Suprapubic skin (tissue), 4 donors: Measurements from ENCODE around the gene RNPS1. TPM values are rescaled to one million over a fixed set of nuclear protein-coding genes. Genes with fewer than 3 reads are reported as not detected.

Experiments
- DNase-seq, 2 donors: peaks; one replicate each; pipeline ENCODE4 v3.0.0-alpha.2; 2019; ENCODE audit warnings: low spot score in 2 of 2
- H3K27ac ChIP-seq: fragments of 200-600 bp; sonication (generic); one replicate; pipeline ENCODE4 v1.5.1; 2019
- H3K27me3 ChIP-seq: fragments of 200-600 bp; sonication (generic); one replicate; pipeline ENCODE4 v1.5.1; 2019
- H3K36me3 ChIP-seq: fragments of 200-600 bp; sonication (generic); one replicate; pipeline ENCODE4 v1.5.1; 2019
- H3K4me1 ChIP-seq: fragments of 200-600 bp; sonication (generic); one replicate; pipeline ENCODE4 v1.5.1; 2019
- H3K4me3 ChIP-seq: fragments of 200-600 bp; sonication (generic); one replicate; pipeline ENCODE4 v1.5.1; 2019; ENCODE audit warnings: mild to moderate bottlenecking
- H3K9me3 ChIP-seq: fragments of 200-600 bp; sonication (generic); one replicate; pipeline ENCODE4 v1.5.1; 2019
- EP300 ChIP-seq: sonication (generic); formaldehyde crosslinking; IDR thresholded peaks from one replicate; pipeline ENCODE4 v1.6.1; 2017; ENCODE audit warnings: antibody characterized with exemption
- POLR2A ChIP-seq, 2 donors: fragments of 450-650 bp; IDR thresholded peaks; one replicate each; pipeline ENCODE4 v1.6.1; 2017; ENCODE audit warnings: antibody characterized with exemption in 2 of 2, mild to moderate bottlenecking in 2 of 2, moderate library complexity in 2 of 2
- POLR2AphosphoS5 ChIP-seq, 3 donors: sonication (generic); formaldehyde crosslinking; IDR thresholded peaks; one replicate each; pipeline ENCODE4 v1.6.1; 2017; ENCODE audit warnings: antibody characterized with exemption in 3 of 3
- WGBS: methylation state at CpG from one replicate; pipeline ENCODE4 v1.1.5; 2018; 5-methylcytosine and 5-hydroxymethylcytosine counted together
- total RNA-seq, 4 donors: library from RNA; depleted of rRNA; stranded (reverse); fragments of >200 nt; gene quantifications; one replicate each; pipeline ENCODE4 v1.1.0, GENCODE V29; 2016
- TF ChIP-seq, protein P1 (sequence below), 2 donors: fragments of 200-600 bp in 1 of 2; fragments of 450-650 bp in 1 of 2; sonication (generic) in 1 of 2; IDR thresholded peaks; one replicate each; pipeline ENCODE4 v1.5.1; 2016 to 2019; ENCODE audit warnings: antibody characterized with exemption in 2 of 2, mild to moderate bottlenecking in 1 of 2, moderate library complexity in 1 of 2

The RNPS1 gene
- total RNA-seq, 4 donors from 2014 or later = 119 to 151 (median 146) TPM

GRCh38 chr16:2238150-2238837 lies 29.6 kb downstream of the RNPS1 start:
- TF ChIP-seq EP300 = no peak
- no peak for TF ChIP-seq POLR2AphosphoS5 (IDR thresholded peaks at IDR 0.05)
- TF ChIP-seq POLR2A (IDR thresholded peaks at IDR 0.05) = no peak
- TF ChIP-seq, protein P1, sequence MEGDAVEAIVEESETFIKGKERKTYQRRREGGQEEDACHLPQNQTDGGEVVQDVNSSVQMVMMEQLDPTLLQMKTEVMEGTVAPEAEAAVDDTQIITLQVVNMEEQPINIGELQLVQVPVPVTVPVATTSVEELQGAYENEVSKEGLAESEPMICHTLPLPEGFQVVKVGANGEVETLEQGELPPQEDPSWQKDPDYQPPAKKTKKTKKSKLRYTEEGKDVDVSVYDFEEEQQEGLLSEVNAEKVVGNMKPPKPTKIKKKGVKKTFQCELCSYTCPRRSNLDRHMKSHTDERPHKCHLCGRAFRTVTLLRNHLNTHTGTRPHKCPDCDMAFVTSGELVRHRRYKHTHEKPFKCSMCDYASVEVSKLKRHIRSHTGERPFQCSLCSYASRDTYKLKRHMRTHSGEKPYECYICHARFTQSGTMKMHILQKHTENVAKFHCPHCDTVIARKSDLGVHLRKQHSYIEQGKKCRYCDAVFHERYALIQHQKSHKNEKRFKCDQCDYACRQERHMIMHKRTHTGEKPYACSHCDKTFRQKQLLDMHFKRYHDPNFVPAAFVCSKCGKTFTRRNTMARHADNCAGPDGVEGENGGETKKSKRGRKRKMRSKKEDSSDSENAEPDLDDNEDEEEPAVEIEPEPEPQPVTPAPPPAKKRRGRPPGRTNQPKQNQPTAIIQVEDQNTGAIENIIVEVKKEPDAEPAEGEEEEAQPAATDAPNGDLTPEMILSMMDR (IDR thresholded peaks at IDR 0.05) = no peak
- peaks cover 54% of the 10 kb centered on the region for H3K36me3 ChIP-seq
- peaks cover 19% of the 10 kb centered on the region for H3K27me3 ChIP-seq
- peak in 1 of 2 donors; percentile 72 for DNase-seq
- H3K4me3 ChIP-seq = no peak overlapping the region
- H3K4me1 ChIP-seq = peaks cover 35% of the 10 kb centered on the region
- no peak overlapping the region for H3K27ac ChIP-seq
- WGBS = 49% methylated on average over 7 of the region's 18 CpGs
- H3K9me3 ChIP-seq = no peaks in the 10 kb centered on the region

- DNase-seq = peak in 1 of 2 donors; percentile 62
- no peak overlapping the region for H3K27ac ChIP-seq
- peaks cover 19% of the 10 kb centered on the region for H3K27me3 ChIP-seq
- peak overlapping the region; percentile 46 for H3K4me3 ChIP-seq
- WGBS = 23% methylated on average over 15 of the region's 65 CpGs
- TF ChIP-seq POLR2A (IDR thresholded peaks at IDR 0.05) = no peak
- TF ChIP-seq, protein P1 (IDR thresholded peaks at IDR 0.05) = no peak
- no peak for TF ChIP-seq EP300
- no peak for TF ChIP-seq POLR2AphosphoS5 (IDR thresholded peaks at IDR 0.05)
- H3K9me3 ChIP-seq = no peaks in the 10 kb centered on the region
- peaks cover 35% of the 10 kb centered on the region for H3K4me1 ChIP-seq
- peaks cover 54% of the 10 kb centered on the region for H3K36me3 ChIP-seq
These were observed 30.3 kb downstream of the RNPS1 start for GRCh38 chr16:2237493-2238149.

DNA sequence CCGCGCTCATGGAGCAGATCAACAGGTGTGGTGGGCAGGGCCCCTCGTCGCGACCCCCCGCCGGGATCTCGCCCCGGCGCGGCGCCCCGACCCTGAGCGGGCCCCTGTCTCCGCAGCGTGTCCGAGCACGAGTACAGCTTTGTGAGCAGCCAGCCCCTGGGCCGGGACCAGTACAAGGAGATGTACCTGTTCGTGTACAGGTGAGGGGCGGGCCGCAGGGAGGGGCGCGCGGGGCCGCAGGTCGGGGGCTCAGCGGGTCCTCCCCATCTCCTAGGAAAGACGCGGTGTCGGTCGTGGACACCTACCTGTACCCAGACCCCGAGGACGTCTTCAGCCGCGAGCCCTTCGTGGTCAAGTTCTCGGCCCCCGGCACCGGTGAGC lies 30.8 kb downstream of the RNPS1 start:
- no peaks in the 10 kb centered on the region for H3K9me3 ChIP-seq
- peaks cover 54% of the 10 kb centered on the region for H3K36me3 ChIP-seq
- H3K4me3 ChIP-seq = peak overlapping the region; percentile 46
- no peak for TF ChIP-seq EP300
- TF ChIP-seq POLR2AphosphoS5 (IDR thresholded peaks at IDR 0.05) = no peak
- TF ChIP-seq, protein P1 (IDR thresholded peaks at IDR 0.05) = no peak
- TF ChIP-seq POLR2A (IDR thresholded peaks at IDR 0.05) = no peak
- H3K27ac ChIP-seq = peak overlapping the region; percentile 47
- whole genome bisulfite sequencing = 0% methylated on average over 1 of the region's 40 CpGs
- DNase-seq = peak in 1 of 2 donors; percentile 64
- H3K27me3 ChIP-seq = peaks cover 19% of the 10 kb centered on the region
- H3K4me1 ChIP-seq = peaks cover 35% of the 10 kb centered on the region

GRCh38 chr16:2236337-2237101 lies 31.4 kb downstream of the RNPS1 start, which contains the start of gene DNASE1L2:
DNASE1L2 (plus strand) TSS chr16:2236444; CDS start chr16:2236817, 373 bp downstream.
- Histone ChIP-seq H3K36me3 (peaks cover 54% of the 10 kb centered on the region), H3K27me3 (peaks cover 19% of the 10 kb centered on the region), H3K4me3 (peak within 1 kb of the TSS; percentile 46), H3K9me3 (no peaks in the 10 kb centered on the region), H3K27ac (peak within 1 kb of the TSS; percentile 47), H3K4me1 (peaks cover 35% of the 10 kb centered on the region)
- WGBS = no CpG with 5 or more reads among the region's 64 CpGs
- TF ChIP-seq, protein P1 (IDR thresholded peaks at IDR 0.05) = no peak
- TF ChIP-seq POLR2AphosphoS5 (IDR thresholded peaks at IDR 0.05) (no peak), EP300 (no peak), POLR2A (IDR thresholded peaks at IDR 0.05) (no peak)
- DNase-seq = peak in 1 of 2 donors; percentile 67
